Stimulated activated CD4-positive, alpha-beta T cell treated with anti-CD3 and anti-CD28 coated beads, TNF-alpha, amount 100 ng/mL, for 24 hours (primary cell): Measurements from ENCODE around the gene GPALPP1.
"Not testable (repeated sequence)": the region's sequence is repeated elsewhere in the genome, so short reads cannot be mapped to it uniquely, and the experiment has no call there.

Source experiments
- DNase-seq, 3 experiments: peaks; one replicate each; pipeline ENCODE4 v3.0.0-alpha.2; 2020; ENCODE audit warnings: low read depth in 3 of 3

Gene GPALPP1

DNA sequence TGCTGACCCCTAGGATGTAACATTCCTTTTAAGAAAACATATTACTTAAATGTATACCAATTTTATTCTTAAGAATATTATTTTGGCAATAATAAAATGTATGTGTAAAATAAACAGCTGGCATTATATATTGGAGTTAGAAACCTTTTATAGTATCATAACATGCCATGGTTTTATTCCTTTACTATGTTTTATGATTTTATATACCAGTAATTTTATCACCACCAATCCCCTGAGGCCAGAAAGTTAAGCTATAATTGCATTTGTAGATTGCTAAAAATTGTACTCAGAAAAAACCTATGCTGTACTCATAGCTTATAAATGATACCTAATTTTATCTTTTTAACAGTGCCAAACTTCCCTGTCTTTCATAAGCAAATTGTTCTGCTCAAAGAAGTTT lies 17.9 kb downstream of the GPALPP1 start:
- DNase-seq: no peak

GRCh38 chr13:45007823-45008222 lies 18.5 kb downstream of the GPALPP1 start:
- DNase-seq: no peak

DNA sequence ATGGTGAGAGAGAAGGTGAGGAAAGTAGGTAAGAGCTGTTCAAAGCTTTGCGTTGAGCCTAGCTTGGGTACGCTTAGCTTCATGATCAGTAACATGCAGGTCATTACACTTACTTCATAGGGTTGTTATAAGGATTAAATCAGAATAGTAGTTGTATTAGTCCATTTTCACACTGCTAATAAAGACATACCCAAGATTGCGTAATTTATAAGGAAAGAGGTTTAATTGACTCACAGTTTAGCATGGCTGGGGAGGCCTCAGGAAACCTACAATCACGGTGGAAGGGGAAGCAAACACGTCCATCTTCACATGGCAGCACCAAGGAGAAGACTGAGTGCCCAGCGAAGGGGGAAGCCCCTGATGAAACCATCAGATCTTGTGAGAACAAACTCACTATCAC lies 21.9 kb downstream of the GPALPP1 start:
- DNase-seq: no peak

DNA sequence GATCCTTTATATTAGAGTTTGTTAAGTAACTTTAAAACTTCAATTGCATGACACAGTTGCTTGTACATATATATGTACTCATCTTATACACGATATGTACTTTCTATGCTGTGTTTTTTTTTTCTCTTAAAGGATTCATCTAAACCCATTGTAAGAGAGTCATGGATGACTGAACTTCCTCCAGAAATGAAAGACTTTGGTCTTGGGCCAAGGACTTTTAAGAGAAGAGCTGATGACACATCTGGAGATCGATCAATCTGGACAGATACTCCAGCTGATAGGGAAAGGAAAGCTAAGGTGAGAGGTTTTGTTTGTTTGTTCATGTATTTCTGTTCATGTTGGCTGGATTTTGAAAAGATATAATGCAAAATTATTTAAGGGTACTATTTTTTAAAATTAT lies 26.0 kb downstream of the GPALPP1 start:
- no peak for DNase-seq

- DNase-seq: no peak
Measured at GRCh38 chr13:45016792-45017425, 27.6 kb downstream of the GPALPP1 start.

DNA sequence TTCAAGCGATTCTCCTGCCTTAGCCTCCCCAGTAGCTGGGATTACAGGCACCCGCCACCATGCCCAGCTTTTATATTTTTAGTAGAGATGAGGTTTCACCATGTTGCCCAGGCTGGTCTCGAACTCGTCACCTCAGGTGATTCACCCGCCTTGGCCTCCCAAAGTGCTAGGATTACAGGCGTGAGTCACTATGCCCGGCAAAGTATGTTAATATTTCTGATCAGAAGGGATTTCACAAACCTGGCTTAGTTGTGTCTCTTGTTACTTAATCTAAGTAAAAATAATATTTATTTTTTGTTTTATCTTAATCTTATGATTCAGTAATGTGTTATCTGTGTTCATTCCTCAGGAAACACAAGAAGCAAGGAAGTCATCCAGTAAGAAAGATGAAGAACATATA lies 30.6 kb downstream of the GPALPP1 start:
- not testable (repeated sequence) for DNase-seq

DNA sequence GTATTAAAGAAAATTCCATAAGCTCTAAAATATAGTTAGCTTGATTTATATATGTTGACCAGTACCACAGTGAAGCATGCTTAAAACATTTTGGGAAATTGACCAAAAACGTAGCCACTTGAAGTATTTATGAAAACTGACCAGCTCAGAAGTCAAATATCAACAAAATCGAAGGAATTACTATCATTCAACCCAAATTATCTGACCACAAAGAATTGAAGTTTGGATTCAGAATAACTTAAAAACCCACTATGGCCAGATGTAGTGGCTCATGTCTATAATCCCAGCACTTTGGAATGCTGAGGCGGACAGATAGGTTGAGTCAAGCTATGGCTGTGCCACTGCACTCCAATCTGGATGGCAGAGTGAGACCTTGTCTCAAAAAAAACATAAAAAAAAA lies 31.9 kb downstream of the GPALPP1 start:
- no peak for DNase-seq

- no peak for DNase-seq
Measured at GRCh38 chr13:45024847-45025246, 35.5 kb downstream of the GPALPP1 start.

- no peak for DNase-seq
Measured at GRCh38 chr13:45034342-45034741, 45.0 kb downstream of the GPALPP1 start.

- no peak for DNase-seq
Measured at GRCh38 chr13:45036206-45036605, 46.9 kb downstream of the GPALPP1 start.

DNA sequence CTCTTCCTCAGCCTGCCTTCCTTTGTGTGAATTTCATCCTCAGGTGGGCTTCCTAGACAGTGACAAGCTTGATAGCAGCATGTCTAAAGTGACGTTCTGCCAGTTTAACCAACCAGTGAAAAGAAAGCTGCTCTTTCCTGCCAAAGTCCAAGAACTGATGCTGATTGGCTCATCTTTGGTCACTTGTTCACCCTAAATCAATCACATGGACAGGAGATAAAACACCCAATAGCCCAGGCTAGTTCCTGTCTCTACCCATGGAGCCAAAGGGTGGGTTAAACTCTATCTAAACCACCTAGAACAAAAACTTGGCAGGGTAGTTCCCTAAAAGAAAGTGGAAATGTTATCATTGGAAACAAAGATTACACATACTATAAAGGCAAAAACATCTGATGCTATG lies 50.8 kb downstream of the GPALPP1 start:
- DNase-seq: no peak

GRCh38 chr13:45040622-45041021 lies 51.3 kb downstream of the GPALPP1 start:
- DNase-seq: no peak

DNA sequence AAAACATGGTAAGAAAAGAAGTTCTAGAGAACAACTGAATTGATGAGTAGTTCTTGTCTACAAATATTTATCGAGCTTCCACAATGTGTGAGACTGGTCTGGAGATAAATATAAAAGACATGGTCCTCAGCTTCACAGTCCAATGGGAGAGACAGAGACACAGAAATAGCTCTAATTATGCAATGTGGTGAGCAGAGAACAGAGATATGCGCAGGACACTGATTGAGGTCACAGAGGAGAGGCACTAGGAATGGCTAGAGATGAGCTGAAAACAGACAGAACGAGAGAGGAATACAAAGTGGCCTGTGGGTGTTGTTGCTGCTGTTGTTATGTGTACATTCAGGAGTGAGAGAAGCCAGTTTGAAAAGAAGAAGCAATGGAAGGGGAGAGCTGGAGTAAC lies 53.2 kb downstream of the GPALPP1 start:
- DNase-seq: no peak

DNA sequence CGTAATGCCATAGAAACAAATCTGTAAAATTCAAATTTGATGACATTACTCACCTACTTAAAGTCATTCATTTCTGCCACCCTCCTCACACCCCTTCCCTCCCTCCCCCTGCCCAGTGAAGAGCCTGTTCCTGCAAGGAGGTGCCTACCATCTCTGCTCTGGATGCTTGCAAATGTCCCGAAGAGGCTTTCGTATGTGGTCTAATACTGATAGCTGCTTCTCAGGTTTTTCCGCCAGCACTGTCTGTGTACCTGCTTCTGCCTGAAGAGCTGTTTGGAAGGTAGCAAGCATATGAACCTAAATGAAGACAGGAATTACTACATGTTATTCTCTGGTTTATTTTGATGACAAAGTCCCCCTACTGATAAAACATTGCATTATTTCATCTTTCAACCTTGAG lies 57.1 kb downstream of the GPALPP1 start:
- no peak for DNase-seq

- peak; percentile 65 to 77 (median 66) for DNase-seq
Measured at GRCh38 chr13:45047394-45048310, 58.3 kb downstream of the GPALPP1 start.

GRCh38 chr13:45048890-45049407 lies 59.6 kb downstream of the GPALPP1 start:
- no peak for DNase-seq

DNA sequence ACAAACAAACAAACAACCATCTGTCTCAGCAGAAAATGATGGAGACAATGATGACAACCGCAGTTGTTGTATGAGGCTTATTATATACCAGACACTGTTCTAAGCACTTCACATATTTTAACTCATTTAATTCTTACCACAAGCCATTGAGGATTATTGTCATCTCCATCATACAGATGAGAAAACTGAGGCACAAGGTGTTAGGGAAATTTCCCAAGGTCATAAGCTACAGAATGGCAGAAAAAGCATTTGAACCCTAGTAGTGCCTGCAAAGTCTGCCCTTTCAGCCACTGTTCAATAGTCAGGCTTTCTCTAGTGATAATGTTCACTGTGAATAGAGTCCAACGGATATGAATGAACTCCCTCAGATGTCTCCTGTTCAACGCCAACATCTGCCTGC lies 60.1 kb downstream of the GPALPP1 start:
- no peak for DNase-seq

- DNase-seq: no peak
Measured at GRCh38 chr13:45051315-45051714, 62.0 kb downstream of the GPALPP1 start.

GRCh38 chr13:45055198-45055901 lies 66.0 kb downstream of the GPALPP1 start:
- peak; percentile 33 to 70 (median 62) for DNase-seq

GRCh38 chr13:45055902-45056648 lies 66.7 kb downstream of the GPALPP1 start:
- DNase-seq: no peak

DNA sequence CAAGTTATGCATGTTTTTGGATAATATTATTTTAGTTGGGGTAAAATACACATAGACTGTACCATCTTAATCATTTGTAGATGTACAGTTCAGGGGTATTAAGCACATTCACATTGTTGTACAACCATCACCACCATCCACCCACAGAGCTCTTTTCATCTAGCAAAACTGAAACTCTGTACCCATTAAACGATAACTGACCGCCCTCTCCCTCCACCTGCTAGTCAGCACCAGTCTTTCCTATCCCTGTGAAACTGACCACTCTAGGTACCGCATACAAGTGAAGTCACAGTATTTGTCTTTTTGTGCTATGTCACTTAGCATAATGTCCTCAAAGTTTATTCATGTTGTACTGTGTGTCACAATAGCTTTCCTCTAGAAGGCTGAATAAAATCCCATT lies 70.7 kb downstream of the GPALPP1 start:
- no peak for DNase-seq
